ENCODE data around the gene TBPL1. TPM values are rescaled to one million over a fixed set of nuclear protein-coding genes. Genes with fewer than 3 reads are reported as not detected.

Gene TBPL1
- total RNA-seq, 1 experiment from 2014 or later, result 42.1 TPM

DNA sequence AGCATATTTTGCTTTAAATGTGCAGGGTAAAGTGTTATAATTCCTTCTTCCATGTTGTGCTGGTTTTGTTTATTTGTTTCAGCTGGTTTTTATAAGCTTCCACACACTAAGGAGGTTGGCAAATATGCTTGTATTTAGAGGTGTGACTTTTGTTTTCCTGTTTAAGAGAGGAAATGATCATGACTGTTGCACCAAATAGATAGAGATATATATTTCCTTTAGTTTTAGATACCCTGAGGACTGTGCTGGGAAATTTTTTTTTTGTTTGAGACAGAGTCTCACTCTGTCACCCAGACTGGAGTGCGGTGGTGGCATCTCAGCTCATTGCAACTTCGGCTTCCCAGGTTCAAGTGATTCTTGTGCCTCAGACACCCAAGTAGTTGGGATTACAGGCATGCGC is 5.8 kb downstream of the TBPL1 start (continued):
- TF ChIP-seq, protein P1, sequence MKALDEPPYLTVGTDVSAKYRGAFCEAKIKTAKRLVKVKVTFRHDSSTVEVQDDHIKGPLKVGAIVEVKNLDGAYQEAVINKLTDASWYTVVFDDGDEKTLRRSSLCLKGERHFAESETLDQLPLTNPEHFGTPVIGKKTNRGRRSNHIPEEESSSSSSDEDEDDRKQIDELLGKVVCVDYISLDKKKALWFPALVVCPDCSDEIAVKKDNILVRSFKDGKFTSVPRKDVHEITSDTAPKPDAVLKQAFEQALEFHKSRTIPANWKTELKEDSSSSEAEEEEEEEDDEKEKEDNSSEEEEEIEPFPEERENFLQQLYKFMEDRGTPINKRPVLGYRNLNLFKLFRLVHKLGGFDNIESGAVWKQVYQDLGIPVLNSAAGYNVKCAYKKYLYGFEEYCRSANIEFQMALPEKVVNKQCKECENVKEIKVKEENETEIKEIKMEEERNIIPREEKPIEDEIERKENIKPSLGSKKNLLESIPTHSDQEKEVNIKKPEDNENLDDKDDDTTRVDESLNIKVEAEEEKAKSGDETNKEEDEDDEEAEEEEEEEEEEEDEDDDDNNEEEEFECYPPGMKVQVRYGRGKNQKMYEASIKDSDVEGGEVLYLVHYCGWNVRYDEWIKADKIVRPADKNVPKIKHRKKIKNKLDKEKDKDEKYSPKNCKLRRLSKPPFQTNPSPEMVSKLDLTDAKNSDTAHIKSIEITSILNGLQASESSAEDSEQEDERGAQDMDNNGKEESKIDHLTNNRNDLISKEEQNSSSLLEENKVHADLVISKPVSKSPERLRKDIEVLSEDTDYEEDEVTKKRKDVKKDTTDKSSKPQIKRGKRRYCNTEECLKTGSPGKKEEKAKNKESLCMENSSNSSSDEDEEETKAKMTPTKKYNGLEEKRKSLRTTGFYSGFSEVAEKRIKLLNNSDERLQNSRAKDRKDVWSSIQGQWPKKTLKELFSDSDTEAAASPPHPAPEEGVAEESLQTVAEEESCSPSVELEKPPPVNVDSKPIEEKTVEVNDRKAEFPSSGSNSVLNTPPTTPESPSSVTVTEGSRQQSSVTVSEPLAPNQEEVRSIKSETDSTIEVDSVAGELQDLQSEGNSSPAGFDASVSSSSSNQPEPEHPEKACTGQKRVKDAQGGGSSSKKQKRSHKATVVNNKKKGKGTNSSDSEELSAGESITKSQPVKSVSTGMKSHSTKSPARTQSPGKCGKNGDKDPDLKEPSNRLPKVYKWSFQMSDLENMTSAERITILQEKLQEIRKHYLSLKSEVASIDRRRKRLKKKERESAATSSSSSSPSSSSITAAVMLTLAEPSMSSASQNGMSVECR (CRISPR knock-in tag; IDR thresholded peaks at IDR 0.05; ENCODE audit: borderline replicate concordance), result no peak
- TF ChIP-seq E2F4 (CRISPR knock-in tag; IDR thresholded peaks at IDR 0.05; ENCODE audit: borderline replicate concordance, low read depth) (no peak), HMGA2 (CRISPR knock-in tag; IDR thresholded peaks at IDR 0.05) (no peak), CREB1 (CRISPR knock-in tag; IDR thresholded peaks at IDR 0.05) (no peak)

DNA sequence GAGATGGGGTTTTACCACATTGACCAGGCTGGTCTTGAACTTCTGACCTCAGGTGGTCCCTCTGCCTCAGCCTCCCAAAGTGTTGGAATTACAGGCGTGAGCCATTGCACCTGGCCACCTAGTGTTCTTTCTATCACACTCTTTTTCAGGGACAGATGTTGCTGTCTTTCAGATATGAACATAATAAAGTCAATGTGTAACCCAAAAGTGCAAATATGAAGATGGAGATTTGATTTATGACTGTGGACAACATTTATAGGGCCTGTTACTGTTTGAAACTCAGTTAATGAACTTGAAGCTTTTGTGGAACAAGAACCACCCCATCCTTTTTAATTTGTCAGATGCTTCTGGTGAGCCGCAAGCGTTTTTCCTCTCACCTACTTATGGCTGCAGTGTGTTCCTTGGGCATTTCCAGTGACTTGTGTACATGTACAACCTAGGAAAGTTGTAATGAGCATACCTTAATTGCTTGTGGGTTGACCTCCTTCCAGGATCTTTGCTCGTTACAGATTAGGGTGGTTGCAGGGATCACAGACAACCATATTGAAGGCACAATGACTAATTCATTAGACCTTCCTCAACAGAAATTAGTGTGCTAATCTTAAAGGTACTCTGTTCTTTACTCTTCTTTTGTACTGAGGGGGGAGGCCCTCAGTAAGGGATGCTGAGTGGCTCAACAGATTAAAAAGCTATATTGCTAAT is 6.8 kb downstream of the TBPL1 start:
- CTCF ChIA-PET, result interaction anchor here (0.6 to 1.2 kb wide), 2 partner anchors 13 to 122 kb away, joined by 3 to 4 read pairs; no protein-coding TSS in a partner anchor
- no peak overlapping the region for H3K4me3 Mint-ChIP-seq
- TF ChIP-seq CBFB (CRISPR knock-in tag; IDR thresholded peaks at IDR 0.05; ENCODE audit: low read depth), result no peak
- no peak for TF ChIP-seq ZNF232 (CRISPR knock-in tag; IDR thresholded peaks at IDR 0.05)
- TF ChIP-seq AR (CRISPR knock-in tag; IDR thresholded peaks at IDR 0.05), result no peak
- TF ChIP-seq, protein P2, sequence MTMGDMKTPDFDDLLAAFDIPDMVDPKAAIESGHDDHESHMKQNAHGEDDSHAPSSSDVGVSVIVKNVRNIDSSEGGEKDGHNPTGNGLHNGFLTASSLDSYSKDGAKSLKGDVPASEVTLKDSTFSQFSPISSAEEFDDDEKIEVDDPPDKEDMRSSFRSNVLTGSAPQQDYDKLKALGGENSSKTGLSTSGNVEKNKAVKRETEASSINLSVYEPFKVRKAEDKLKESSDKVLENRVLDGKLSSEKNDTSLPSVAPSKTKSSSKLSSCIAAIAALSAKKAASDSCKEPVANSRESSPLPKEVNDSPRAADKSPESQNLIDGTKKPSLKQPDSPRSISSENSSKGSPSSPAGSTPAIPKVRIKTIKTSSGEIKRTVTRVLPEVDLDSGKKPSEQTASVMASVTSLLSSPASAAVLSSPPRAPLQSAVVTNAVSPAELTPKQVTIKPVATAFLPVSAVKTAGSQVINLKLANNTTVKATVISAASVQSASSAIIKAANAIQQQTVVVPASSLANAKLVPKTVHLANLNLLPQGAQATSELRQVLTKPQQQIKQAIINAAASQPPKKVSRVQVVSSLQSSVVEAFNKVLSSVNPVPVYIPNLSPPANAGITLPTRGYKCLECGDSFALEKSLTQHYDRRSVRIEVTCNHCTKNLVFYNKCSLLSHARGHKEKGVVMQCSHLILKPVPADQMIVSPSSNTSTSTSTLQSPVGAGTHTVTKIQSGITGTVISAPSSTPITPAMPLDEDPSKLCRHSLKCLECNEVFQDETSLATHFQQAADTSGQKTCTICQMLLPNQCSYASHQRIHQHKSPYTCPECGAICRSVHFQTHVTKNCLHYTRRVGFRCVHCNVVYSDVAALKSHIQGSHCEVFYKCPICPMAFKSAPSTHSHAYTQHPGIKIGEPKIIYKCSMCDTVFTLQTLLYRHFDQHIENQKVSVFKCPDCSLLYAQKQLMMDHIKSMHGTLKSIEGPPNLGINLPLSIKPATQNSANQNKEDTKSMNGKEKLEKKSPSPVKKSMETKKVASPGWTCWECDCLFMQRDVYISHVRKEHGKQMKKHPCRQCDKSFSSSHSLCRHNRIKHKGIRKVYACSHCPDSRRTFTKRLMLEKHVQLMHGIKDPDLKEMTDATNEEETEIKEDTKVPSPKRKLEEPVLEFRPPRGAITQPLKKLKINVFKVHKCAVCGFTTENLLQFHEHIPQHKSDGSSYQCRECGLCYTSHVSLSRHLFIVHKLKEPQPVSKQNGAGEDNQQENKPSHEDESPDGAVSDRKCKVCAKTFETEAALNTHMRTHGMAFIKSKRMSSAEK (CRISPR knock-in tag; IDR thresholded peaks at IDR 0.05; ENCODE audit: borderline replicate concordance), result no peak
- TF ChIP-seq MAX (CRISPR knock-in tag; IDR thresholded peaks at IDR 0.05), result no peak
- no peak for TF ChIP-seq SOX15 (CRISPR knock-in tag; IDR thresholded peaks at IDR 0.05)
- TF ChIP-seq RELA (CRISPR knock-in tag; IDR thresholded peaks at IDR 0.05; ENCODE audit: borderline replicate concordance), result no peak
- no peak for TF ChIP-seq PRRX2 (CRISPR knock-in tag; IDR thresholded peaks at IDR 0.05)
- TF ChIP-seq SMAD3 (CRISPR knock-in tag; IDR thresholded peaks at IDR 0.05; ENCODE audit: borderline replicate concordance), result no peak
- no peak for TF ChIP-seq ZNF416 (CRISPR knock-in tag; IDR thresholded peaks at IDR 0.05)
- no peak for TF ChIP-seq ZNF219 (CRISPR knock-in tag; IDR thresholded peaks at IDR 0.05; ENCODE audit: borderline replicate concordance)
- TF ChIP-seq KAT7 (CRISPR knock-in tag; IDR thresholded peaks at IDR 0.05; ENCODE audit: borderline replicate concordance), result no peak
- TF ChIP-seq TCF7 (CRISPR knock-in tag; IDR thresholded peaks at IDR 0.05; ENCODE audit: low read depth), result no peak
- TF ChIP-seq GTF2I (CRISPR knock-in tag; conservative IDR thresholded peaks at IDR 0.05), result no peak
- POLR2A ChIA-PET, result interaction anchor here (0.5 kb wide), 1 partner anchor 110 kb away, joined by 3 read pairs; no protein-coding TSS in a partner anchor
- peaks cover 28% of the 10 kb centered on the region for H3K4me1 Mint-ChIP-seq
- H3K27me3 Mint-ChIP-seq (ENCODE audit: low read depth), result no peaks in the 10 kb centered on the region
- ATAC-seq, result no peak
- H3K36me3 Mint-ChIP-seq, result no peaks in the 10 kb centered on the region
- H3K27ac Mint-ChIP-seq, result 0 out of 2 replicates have a peak overlapping the region, but pooled peaks have one; percentile 27
- no peak for DNase-seq (ENCODE audit: low spot score)
- no peaks in the 10 kb centered on the region for H3K9me3 Mint-ChIP-seq
